HG03135 (cell line): ENCODE results near the gene KRT13.

ENCODE experiments used
- ATAC-seq: cut with Tn5 transposase; IDR thresholded peaks from one replicate; pipeline ENCODE4 v1.9.1; 2021; ENCODE audit warnings: mild to moderate bottlenecking, moderate library complexity; ENCODE audit not compliant: unreplicated experiment

KRT13 gene

DNA sequence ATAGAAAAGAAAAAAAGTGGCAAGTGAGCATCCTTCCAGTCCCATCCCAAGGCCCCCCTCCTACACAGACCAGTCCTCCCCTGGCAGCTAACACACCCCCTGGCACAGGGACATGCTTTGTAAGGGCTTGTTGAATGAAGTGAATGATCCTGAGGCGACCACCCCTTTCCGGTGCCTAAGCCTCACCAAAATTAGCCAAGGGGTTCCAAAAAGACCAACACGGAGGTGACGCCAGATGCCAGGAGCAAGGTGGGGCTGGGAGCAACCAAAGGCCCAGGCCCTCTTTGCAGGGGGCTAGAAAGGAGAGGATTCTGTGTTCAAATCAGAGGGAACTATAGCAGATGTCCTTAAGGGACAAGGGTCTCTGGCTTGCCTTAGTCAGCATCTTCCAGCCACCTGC, 30.0 kb downstream of the KRT13 start:
- no peak for ATAC-seq

DNA sequence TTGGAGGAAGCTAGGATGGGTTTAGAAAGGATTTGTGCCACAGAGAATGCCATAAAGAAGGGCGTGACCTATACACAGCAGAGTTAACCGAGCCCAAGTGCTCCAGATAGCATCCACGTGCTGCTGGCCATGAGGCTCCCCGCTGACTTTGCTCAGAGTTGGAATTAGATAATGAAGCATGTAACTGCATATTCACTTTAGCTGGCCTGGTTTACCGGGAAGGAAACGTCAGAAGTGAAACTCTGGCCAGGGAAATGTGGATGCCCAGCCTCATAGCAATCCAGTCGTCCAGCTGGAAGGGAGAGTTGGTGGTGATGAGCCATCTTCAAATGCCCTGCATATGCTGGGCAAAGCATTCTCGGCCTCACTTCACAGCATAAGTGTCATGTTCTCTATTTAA, 30.5 kb downstream of the KRT13 start:
- ATAC-seq, result no peak

DNA sequence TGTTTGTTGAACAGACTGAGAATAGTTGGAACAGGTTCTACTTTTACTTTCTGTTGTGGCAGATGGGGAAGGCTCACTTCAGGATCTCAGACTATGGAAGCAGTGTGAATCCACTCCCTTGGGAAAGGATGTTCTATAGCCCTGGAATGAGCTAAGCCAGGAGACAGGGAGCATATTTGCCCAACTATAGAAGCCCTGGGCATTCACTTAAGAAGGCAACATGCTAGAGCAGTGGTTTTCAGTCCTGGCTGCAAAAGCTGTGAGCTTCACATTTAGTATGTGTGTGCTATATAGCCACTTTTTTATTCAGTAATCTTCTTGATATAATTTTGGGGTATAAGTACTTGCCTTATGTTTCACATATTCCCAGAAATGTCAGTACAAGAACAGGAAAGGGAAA, 37.1 kb downstream of the KRT13 start:
- ATAC-seq, result no peak

DNA sequence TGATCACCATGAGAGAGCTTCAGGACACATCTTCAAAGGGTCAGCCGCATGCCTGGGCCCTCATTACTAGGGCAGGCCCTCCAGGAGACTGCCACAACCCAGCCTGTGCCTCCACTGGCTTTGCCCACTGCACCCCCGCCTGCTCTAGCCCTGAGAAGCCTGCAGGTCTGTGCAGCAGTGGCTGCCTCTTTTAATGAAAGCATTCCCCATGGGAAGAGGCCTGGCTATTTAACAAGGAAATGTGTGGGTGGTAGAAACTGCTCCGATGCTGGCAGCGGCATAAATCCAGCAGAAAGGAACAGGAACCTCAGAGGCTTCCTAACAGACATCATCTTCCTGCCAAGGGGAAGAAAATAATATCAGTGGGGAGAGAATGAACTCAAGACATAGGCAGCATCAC, 37.9 kb downstream of the KRT13 start:
- ATAC-seq, result no peak

DNA sequence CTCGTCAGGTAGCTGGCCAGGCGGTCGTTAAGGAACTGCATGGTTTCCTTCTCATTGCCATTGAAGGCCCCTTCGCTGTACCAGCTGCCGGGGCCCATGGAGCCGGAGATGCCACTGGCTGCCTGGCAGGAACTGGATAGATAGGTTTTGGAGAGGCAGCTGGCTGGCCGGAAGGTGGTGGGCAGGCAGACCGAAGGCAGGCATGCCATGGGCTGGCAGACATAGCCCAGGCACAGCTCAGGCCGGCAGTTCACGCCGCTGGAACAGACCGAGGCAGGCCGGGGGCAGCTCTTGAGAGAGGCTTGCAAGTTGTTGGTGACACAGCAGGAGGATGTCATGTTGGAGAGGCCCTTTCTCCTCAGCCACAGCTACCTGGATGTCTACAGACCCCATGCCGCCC, 38.4 kb downstream of the KRT13 start, which contains the start of gene KRT32:
TSS of gene KRT32 (minus strand) at position 399 of the 400 bp plus-strand sequence. CDS start at position 338, 61 bp downstream.
- no peak for ATAC-seq

DNA sequence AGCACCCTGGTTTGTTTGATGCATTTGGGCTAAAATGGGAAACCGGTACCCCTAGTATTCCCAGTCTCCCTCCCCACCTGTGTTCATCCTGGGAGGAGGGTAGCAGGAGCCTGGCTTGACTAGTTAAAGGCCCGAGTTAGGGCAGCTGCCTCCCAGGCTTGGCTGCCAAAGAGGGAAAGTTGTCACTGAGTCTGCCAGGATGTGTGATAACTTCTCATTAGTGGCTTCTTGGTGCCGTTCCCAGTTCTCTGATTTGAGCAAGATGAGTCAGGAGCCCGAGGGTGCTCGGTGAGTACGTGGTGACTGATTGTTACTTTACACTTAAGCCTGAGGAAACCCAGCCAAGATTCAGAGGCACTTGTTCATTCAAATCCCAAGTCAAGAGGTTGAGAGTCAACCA, 40.7 kb downstream of the KRT13 start:
- no peak for ATAC-seq

DNA sequence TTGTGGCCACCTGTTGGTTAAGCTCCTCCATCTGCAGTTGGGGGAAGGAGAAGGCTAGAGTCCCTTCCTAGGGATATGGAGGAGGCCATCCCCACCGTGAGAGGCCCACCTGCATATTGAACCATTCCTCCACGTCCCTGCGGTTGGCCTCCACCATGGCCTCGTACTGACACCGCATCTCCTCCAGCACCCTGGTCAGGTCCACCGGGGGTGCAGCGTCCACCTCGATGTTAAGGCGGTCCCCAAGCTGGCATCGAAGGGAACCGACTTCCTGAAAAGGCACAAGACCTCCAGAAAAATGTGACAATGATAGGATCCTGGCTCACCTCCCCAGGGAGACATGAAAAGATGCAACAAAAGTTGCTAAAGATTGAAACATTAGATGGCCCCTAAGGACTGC, 41.2 kb downstream of the KRT13 start:
- no peak for ATAC-seq

DNA sequence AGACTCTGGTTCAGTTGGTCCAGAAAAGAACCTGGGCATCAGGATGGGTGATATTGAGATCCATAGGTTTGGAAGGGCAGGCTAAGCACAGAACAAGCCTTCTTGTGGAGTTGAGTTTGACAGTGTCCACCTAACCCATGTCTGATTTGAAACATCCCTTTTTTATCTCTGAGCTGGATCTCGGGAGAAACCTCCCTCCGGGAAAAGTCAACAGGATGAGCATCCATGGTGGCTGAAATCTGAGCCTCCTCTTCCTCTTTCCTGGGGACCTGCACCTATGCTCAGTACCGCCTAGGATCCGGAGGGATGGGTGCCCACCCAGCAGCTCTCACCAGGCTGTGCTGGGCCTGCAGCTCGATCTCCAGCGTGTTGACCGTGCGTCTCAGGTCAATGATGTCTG, 41.7 kb downstream of the KRT13 start:
- ATAC-seq, result no peak

DNA sequence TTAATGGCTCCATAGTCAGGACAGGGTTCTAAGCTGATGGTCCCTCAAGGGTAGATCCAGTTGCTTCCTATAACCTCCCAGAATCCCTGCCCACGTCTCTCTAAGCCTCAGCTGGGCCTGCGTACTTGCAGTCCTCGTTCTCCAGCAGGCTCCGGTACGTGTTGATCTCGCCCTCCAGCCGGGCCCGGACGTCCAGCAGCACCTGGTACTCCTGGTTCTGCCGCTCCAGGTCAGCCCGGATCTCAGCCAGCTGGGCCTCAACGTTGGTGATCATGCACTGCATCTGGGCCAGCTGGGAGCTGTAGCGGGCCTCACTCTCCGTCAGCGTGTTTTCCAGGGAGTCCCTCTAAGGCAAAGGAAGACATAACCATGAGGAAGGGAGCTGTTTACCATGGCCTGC, 42.7 kb downstream of the KRT13 start:
- no peak for ATAC-seq

DNA sequence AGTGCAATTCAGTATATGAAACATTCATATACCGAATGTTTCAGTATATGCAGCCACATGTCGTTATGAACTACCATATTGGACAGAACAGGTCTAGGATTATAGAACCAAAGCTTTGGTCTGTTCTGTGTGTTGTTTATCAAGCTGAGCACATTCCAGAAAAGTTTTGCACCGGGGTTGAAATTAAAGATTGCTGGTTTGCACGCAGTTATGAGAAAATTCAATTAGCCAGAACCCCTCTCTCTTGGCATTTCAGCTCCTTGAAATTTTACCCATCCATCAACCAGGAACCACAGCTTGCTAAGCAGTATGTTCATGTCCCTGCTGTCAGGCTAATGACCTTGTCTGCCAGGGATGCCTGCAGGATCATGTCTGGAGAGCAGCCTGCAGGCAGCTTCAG, 47.7 kb downstream of the KRT13 start:
- no peak for ATAC-seq

DNA sequence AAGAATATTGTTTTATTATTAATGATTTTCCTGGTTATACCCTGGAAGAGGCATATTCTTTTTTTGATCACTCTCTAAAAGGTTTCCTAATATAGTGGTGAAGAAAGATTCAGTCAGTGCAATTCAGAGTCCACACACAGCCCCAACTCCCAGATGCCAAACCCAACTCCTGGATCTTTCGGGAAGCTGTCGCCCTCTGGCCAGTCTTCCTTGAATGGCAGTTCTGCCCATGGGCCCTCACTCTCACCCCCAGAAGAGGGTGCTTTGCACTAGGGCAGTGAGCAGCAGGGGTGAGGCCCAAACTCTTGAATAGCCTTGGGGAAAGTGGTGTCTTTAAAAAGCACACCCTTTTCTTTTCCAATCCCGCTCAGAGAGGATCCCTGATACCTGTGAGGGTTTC, 49.2 kb downstream of the KRT13 start:
- no peak for ATAC-seq

DNA sequence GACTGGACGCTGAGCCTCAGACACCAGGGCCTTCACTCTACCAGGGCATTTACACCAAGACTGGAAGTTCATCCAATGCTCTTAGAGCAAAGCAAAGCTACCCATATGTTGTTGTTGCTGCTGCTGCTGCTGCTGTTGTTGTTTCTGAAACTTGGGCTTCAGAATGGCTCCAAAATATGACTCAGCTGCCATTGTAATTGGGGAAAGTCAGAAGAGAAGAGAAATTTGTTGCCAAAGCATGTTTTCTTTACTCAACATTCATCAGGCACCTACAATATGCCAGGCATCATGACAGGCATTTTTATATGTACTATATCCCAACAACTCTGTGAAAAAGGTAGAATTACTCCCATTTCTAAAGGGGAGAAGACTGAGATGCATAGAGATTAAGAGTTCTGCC, 50.2 kb downstream of the KRT13 start:
- no peak for ATAC-seq

DNA sequence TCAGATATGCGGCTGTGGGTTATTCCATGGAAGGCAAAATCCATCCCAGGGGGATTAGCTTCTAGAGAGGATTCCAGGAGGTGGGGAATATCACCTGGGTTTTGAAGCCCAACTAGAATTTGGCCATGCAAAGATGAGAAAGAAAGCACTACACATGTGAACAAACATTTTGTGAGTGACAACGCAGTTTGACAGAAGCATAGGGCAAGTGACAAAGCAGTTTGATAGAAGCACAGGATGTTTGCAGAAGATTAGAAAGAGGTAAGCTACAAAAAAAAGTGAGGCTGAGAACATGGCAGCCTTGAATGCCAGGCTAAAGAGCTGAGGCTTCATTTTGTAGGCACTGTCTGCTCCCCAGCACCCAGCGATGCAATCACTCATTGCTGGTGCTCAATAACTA, 52.3 kb downstream of the KRT13 start:
- ATAC-seq, result no peak

DNA sequence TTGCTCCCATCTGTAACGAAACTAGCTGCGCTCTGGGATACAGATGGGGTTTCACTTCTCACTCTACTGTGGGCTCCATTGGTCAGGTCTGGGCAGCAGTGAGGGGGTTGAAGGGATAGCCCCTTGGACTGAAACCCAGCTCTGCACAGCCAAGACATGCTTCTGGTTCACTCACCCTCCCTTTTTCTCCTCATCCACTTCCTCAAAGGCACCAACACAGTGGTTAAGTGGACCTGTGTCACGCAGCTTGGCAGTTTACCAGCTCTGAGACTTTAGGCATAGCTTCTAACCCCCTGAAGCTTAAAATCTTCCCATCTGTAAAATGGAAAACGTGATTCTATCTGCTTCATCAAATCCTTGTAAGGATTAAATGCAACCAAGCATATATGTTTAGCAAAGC, 53.1 kb downstream of the KRT13 start:
- ATAC-seq, result no peak

DNA sequence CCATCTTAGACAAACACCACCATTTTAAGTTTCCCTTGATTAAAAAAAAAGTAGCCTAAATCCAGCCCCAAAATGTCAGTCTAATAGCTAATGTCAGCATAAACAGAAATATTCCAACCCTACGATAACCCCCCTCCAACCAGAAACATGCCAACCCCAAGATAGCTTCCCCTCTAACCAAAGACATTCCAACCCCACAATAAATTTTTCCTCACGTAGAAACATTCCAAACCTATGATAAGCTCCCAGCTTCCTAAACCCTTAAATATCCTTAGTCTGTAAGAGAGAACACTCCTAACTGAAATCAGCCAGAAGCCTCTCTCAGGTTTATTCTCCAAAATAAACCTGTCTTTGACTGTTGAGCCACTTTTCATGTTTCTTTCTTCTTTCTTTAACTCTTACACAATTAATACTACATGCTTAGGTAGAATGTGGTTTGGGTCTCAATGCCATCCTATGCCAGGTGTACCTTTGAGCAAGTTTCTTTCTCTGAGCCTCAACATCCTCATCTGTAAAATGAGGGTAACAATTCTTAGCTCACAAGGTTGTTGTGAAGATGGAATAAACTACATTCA, 54.2 kb downstream of the KRT13 start:
- ATAC-seq, result no peak
